ENCODE measurements around the gene THBS2.

- TF ChIP-seq, protein P1, sequence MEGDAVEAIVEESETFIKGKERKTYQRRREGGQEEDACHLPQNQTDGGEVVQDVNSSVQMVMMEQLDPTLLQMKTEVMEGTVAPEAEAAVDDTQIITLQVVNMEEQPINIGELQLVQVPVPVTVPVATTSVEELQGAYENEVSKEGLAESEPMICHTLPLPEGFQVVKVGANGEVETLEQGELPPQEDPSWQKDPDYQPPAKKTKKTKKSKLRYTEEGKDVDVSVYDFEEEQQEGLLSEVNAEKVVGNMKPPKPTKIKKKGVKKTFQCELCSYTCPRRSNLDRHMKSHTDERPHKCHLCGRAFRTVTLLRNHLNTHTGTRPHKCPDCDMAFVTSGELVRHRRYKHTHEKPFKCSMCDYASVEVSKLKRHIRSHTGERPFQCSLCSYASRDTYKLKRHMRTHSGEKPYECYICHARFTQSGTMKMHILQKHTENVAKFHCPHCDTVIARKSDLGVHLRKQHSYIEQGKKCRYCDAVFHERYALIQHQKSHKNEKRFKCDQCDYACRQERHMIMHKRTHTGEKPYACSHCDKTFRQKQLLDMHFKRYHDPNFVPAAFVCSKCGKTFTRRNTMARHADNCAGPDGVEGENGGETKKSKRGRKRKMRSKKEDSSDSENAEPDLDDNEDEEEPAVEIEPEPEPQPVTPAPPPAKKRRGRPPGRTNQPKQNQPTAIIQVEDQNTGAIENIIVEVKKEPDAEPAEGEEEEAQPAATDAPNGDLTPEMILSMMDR (IDR thresholded peaks at IDR 0.05; ENCODE audit: low read length) = no peak
- TF ChIP-seq EZH2phosphoT487 (IDR thresholded peaks at IDR 0.05; ENCODE audit: low read length) (no peak), EZH2 (optimal IDR thresholded peaks at IDR 0.05; ENCODE audit: low read depth, low read length) (no peak)
Measured at GRCh38 chr6:169233832-169234231, 19.8 kb downstream of the THBS2 start.
